SJCRH30 (cell line): ENCODE data around the gene UBE3B. TPM values are rescaled to one million over a fixed set of nuclear protein-coding genes. Genes with fewer than 3 reads are reported as not detected.

ENCODE experiments used
- DNase-seq, 2 experiments: peaks; one replicate each; pipeline ENCODE4 v3.0.0-alpha.2; 2015 to 2020
- H3K27ac ChIP-seq: fragments of 250-450 bp; sonication (Bioruptor Pico); 2 replicates; pipeline ENCODE4 v1.5.1; 2020; ENCODE audit warnings: mild to moderate bottlenecking, moderate library complexity
- H3K27me3 ChIP-seq: fragments of 250-450 bp; sonication (Bioruptor Pico); 2 replicates; pipeline ENCODE4 v1.5.1; 2020; ENCODE audit warnings: mild to moderate bottlenecking, moderate library complexity
- H3K36me3 ChIP-seq: fragments of 250-450 bp; sonication (Bioruptor Pico); 2 replicates; pipeline ENCODE4 v1.5.1; 2020; ENCODE audit warnings: mild to moderate bottlenecking, moderate library complexity
- H3K4me1 ChIP-seq: fragments of 250-450 bp; sonication (Bioruptor Pico); 2 replicates; pipeline ENCODE4 v1.5.1; 2020; ENCODE audit warnings: mild to moderate bottlenecking, moderate library complexity
- H3K4me3 ChIP-seq: fragments of 250-450 bp; sonication (Bioruptor Pico); 2 replicates; pipeline ENCODE4 v1.5.1; 2020; ENCODE audit warnings: mild to moderate bottlenecking, moderate library complexity
- H3K9me3 ChIP-seq: fragments of 250-450 bp; sonication (Bioruptor Pico); replicated peaks from 2 replicates; pipeline ENCODE4 v1.5.1; 2020; ENCODE audit warnings: mild to moderate bottlenecking, moderate library complexity
- total RNA-seq: library from RNA; depleted of rRNA; stranded (reverse); fragments of >200 nt; shearing (Covaris generic); gene quantifications from 2 replicates; pipeline ENCODE4 v1.2.3, GENCODE V29; 2014

Gene UBE3B
- total RNA-seq, 1 experiment from 2014 or later: 17.6 TPM

DNA sequence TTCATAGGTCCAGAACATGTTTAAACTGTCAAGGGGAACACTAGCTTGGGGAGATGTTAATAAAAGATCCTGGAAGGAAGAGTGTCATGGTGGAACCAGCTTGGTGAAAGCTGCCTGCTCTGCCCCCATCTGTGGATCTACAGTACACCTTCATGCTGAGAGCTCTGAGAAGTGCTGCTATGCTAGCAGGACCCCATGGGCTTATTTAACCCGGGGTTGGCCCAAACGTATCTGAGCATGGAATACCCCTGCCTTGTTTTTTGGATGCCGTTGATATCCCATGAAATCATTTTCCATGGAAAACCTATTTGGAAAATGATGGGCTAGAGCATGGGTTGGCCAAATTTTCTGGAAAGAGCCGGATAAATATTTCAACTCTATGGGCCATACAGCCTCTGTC is 14.2 kb downstream of the UBE3B start:
- no peak overlapping the region for H3K4me3 ChIP-seq
- no peak overlapping the region for H3K27ac ChIP-seq
- peaks cover 15% of the 10 kb centered on the region for H3K36me3 ChIP-seq
- no peaks in the 10 kb centered on the region for H3K9me3 ChIP-seq
- no peaks in the 10 kb centered on the region for H3K4me1 ChIP-seq
- DNase-seq: no peak
- H3K27me3 ChIP-seq: no peaks in the 10 kb centered on the region

- no peaks in the 10 kb centered on the region for H3K4me1 ChIP-seq
- no peaks in the 10 kb centered on the region for H3K27me3 ChIP-seq
- no peak overlapping the region for H3K27ac ChIP-seq
- peaks cover 15% of the 10 kb centered on the region for H3K36me3 ChIP-seq
- no peaks in the 10 kb centered on the region for H3K9me3 ChIP-seq
- no peak for DNase-seq
- no peak overlapping the region for H3K4me3 ChIP-seq
Measured at GRCh38 chr12:109492371-109492770, 14.9 kb downstream of the UBE3B start.

DNA sequence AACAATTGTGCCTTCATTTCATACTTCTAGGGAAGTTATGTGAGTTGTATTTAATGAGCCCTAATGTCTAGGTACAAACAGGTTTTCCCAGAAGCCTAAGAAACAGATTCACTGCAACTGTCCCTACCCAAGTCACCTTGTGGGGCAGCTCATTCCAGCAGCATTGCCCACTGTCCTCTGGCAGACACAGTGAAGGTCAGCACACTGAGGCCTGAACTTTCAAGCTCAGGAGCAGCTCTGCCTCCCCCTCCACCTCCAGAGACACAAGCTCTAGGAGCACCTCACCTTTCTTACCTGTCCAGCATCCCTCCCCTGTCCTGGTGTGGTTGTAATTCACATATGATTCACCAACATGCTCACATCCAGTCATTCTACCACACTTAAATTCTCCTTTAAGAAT is 15.7 kb downstream of the UBE3B start:
- DNase-seq: no peak
- Histone ChIP-seq H3K27ac (no peak overlapping the region), H3K9me3 (no peaks in the 10 kb centered on the region), H3K27me3 (no peaks in the 10 kb centered on the region), H3K36me3 (peaks cover 10% of the 10 kb centered on the region), H3K4me1 (no peaks in the 10 kb centered on the region), H3K4me3 (no peak overlapping the region)

- no peaks in the 10 kb centered on the region for H3K27me3 ChIP-seq
- H3K4me1 ChIP-seq: no peaks in the 10 kb centered on the region
- no peak for DNase-seq
- H3K4me3 ChIP-seq: no peak overlapping the region
- no peak overlapping the region for H3K27ac ChIP-seq
- H3K9me3 ChIP-seq: no peaks in the 10 kb centered on the region
- peaks cover 10% of the 10 kb centered on the region for H3K36me3 ChIP-seq
Measured at GRCh38 chr12:109493938-109494337, 16.5 kb downstream of the UBE3B start.

DNA sequence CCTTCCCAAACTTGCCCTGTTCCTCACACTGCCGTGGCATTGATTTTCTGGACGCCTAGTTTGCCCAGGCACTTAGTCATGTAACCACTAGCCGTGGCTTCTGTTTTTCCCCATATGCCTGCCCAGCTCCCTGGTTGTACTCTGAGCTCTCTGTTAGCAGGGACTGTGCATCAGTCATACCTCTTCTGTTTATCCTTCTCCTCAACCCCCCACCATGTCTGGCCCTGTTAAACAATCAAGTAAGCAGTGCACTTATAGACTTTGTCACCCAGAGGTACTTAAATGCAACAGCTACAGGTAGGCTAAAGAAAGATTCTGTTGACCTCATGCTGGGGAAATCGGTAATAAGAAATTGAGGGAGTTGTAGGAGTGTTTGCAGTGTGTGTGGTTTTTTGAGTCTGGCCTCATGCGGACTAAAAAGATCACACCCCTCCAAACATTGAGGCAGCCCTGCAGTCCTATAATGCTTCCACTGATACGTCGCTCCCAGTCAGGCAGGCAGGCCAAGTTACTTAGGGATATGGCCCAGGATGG is 17.0 kb downstream of the UBE3B start:
- DNase-seq: no peak
- no peaks in the 10 kb centered on the region for H3K27me3 ChIP-seq
- H3K4me3 ChIP-seq: no peak overlapping the region
- peaks cover 10% of the 10 kb centered on the region for H3K36me3 ChIP-seq
- H3K9me3 ChIP-seq: no peaks in the 10 kb centered on the region
- no peak overlapping the region for H3K27ac ChIP-seq
- no peaks in the 10 kb centered on the region for H3K4me1 ChIP-seq

DNA sequence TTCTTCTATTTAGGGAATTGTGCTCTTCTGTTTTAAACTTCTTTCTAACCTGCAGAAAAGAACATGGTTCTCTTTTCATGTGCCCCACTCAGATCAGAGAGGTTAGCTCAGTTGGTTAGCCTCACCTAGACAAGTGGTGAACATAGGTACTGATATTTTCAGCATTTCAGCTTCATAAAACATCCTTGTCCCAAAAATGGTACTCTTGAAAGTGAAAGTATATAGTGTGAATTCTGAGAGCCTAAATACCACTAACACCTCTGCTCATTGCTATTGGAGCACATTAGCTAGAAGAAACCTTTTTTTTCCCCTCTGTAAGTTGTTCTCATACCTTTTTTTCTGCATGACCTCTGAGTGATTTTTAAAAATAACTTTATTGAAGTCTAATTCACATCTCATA is 17.6 kb downstream of the UBE3B start:
- no peaks in the 10 kb centered on the region for H3K9me3 ChIP-seq
- no peak overlapping the region for H3K27ac ChIP-seq
- no peaks in the 10 kb centered on the region for H3K27me3 ChIP-seq
- DNase-seq: no peak
- H3K4me1 ChIP-seq: no peaks in the 10 kb centered on the region
- H3K4me3 ChIP-seq: no peak overlapping the region
- peaks cover 10% of the 10 kb centered on the region for H3K36me3 ChIP-seq

DNA sequence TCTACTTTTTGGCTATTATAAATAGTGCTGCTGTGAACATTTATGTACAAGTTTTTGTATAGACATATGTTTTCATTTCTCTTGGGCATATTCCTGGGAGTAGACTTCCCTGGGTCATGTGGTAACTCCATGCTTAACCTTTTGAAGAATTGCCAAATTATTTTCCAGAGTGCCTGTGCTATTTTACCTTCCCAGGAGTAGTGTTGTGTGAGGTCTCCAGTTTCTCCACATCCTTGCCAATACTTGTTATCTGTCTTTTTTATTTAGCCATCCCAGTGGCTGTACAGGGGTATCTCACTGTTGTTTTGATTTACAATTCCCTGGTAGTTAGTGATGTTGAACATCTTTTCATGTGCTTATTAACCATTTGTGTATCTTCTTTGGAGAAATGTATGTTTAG is 18.9 kb downstream of the UBE3B start:
- Histone ChIP-seq H3K9me3 (no peaks in the 10 kb centered on the region), H3K27ac (no peak overlapping the region), H3K4me1 (no peaks in the 10 kb centered on the region), H3K36me3 (peaks cover 10% of the 10 kb centered on the region), H3K27me3 (no peaks in the 10 kb centered on the region), H3K4me3 (no peak overlapping the region)
- no peak for DNase-seq

DNA sequence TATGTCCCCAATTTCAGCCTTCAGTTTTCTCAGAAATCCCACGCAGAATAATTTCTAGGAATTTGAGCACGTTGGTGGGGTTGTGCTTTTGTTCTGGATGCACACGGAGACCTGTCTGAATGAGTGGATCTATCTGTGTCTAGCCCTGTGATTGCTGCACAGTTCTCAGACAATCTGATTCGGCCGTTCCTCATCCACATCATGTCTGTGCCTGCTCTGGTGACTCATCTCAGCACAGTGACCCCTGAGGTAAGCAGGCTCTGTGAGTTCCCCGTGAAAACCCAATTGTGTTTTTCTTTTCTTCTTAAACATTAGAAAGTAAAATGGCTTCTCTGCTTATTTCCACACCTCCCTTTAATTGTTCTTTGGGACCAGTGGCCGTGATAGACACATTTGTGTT is 20.2 kb downstream of the UBE3B start:
- Histone ChIP-seq H3K9me3 (no peaks in the 10 kb centered on the region), H3K4me3 (no peak overlapping the region), H3K36me3 (peaks cover 4% of the 10 kb centered on the region), H3K27ac (no peak overlapping the region), H3K27me3 (no peaks in the 10 kb centered on the region), H3K4me1 (peaks cover 3% of the 10 kb centered on the region; the same call in 1 of the 2 replicates)
- no peak for DNase-seq

- no peak overlapping the region for H3K4me3 ChIP-seq
- no peak overlapping the region for H3K27ac ChIP-seq
- H3K4me1 ChIP-seq: peaks cover 25% of the 10 kb centered on the region; the same call in 1 of the 2 replicates
- H3K27me3 ChIP-seq: no peaks in the 10 kb centered on the region
- H3K9me3 ChIP-seq: no peaks in the 10 kb centered on the region
- peaks cover 5% of the 10 kb centered on the region; the same call in 1 of the 2 replicates for H3K36me3 ChIP-seq
- DNase-seq: no peak
Measured at GRCh38 chr12:109500406-109501185, 23.2 kb downstream of the UBE3B start.

DNA sequence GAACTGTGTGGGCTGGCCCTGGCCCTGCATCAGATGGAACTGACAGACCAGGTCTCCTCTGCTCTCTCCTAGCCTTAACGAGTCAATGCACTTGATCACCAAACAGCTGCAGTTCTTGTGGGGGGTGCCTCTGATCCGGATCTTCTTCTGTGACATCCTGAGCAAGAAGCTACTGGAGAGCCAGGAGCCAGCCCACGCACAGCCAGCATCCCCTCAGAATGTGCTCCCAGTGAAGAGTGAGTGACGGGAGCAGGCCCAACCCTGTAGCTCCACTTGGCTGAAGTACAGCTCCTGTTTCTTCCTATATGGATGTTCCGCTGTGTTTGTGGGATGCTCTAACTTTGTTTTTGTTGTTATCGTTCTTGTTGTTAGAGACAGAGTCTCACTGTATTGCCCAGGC is 23.9 kb downstream of the UBE3B start:
- H3K36me3 ChIP-seq: peaks cover 5% of the 10 kb centered on the region
- H3K9me3 ChIP-seq: no peaks in the 10 kb centered on the region
- no peak for DNase-seq
- peaks cover 25% of the 10 kb centered on the region; the same call in 1 of the 2 replicates for H3K4me1 ChIP-seq
- no peak overlapping the region for H3K27ac ChIP-seq
- no peak overlapping the region for H3K4me3 ChIP-seq
- H3K27me3 ChIP-seq: no peaks in the 10 kb centered on the region

GRCh38 chr12:109502332-109502731 is 24.9 kb downstream of the UBE3B start:
- H3K4me1 ChIP-seq: peaks cover 25% of the 10 kb centered on the region; the same call in 1 of the 2 replicates
- no peak for DNase-seq
- no peaks in the 10 kb centered on the region for H3K9me3 ChIP-seq
- H3K27me3 ChIP-seq: no peaks in the 10 kb centered on the region
- no peak overlapping the region for H3K4me3 ChIP-seq
- peaks cover 5% of the 10 kb centered on the region for H3K36me3 ChIP-seq
- H3K27ac ChIP-seq: no peak overlapping the region

GRCh38 chr12:109503611-109504010 is 26.2 kb downstream of the UBE3B start:
- peaks cover 5% of the 10 kb centered on the region for H3K36me3 ChIP-seq
- peaks cover 25% of the 10 kb centered on the region; the same call in 1 of the 2 replicates for H3K4me1 ChIP-seq
- no peaks in the 10 kb centered on the region for H3K9me3 ChIP-seq
- H3K27ac ChIP-seq: peak overlapping the region; percentile 64
- DNase-seq: peak; percentile 23 to 76
- H3K4me3 ChIP-seq: no peak overlapping the region
- no peaks in the 10 kb centered on the region for H3K27me3 ChIP-seq

GRCh38 chr12:109504068-109504467 is 26.6 kb downstream of the UBE3B start:
- Histone ChIP-seq H3K9me3 (no peaks in the 10 kb centered on the region), H3K27me3 (no peaks in the 10 kb centered on the region), H3K36me3 (peaks cover 5% of the 10 kb centered on the region), H3K27ac (peak overlapping the region; percentile 64), H3K4me3 (no peak overlapping the region), H3K4me1 (peaks cover 25% of the 10 kb centered on the region; the same call in 1 of the 2 replicates)
- peak; percentile 79 to 86 for DNase-seq

DNA sequence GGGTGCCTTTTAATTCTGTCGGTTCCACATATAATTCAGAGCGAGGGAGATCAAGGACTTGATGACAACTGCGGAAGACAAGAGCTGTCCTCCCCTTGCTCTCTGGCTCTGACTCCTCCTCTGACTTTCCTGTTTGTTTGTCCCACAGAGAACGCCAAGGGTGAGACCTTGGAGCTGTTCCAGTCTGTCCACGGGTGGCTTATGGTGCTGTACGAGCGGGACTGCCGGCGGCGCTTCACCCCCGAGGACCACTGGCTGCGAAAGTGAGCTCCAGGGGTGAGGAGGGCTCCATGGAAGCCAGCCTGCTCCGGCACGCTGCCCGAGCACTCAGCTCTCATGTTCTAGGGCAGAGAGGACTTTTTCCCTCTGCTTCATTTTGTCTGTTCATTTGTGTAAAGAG is 32.8 kb downstream of the UBE3B start:
- no peak for DNase-seq
- Histone ChIP-seq H3K4me1 (peaks cover 3% of the 10 kb centered on the region; the same call in 1 of the 2 replicates), H3K27ac (no peak overlapping the region), H3K9me3 (no peaks in the 10 kb centered on the region), H3K36me3 (peaks cover 6% of the 10 kb centered on the region), H3K4me3 (no peak overlapping the region), H3K27me3 (no peaks in the 10 kb centered on the region)

DNA sequence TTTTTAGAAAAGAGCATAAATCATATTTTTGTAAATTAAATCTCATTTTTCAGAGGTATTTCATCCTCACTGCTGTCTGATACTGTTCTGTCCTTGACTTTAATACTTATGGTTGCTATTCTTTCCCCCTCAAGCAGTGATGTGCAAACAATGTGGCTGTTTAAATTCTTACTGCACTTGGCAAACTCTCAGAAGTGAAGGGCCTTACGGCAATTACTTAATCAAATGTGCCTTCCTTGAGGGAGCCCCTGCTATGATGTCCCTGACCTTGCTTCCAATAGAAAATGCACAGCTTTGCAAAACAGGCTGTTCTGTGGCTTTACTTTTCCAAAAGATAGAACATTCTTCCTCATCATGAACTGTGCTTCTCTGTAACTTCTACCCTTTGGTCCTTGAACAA is 35.2 kb downstream of the UBE3B start:
- H3K9me3 ChIP-seq: no peaks in the 10 kb centered on the region
- no peak for DNase-seq
- H3K4me3 ChIP-seq: no peak overlapping the region
- peaks cover 12% of the 10 kb centered on the region for H3K4me1 ChIP-seq
- peaks cover 4% of the 10 kb centered on the region for H3K36me3 ChIP-seq
- H3K27me3 ChIP-seq: no peaks in the 10 kb centered on the region
- no peak overlapping the region for H3K27ac ChIP-seq

DNA sequence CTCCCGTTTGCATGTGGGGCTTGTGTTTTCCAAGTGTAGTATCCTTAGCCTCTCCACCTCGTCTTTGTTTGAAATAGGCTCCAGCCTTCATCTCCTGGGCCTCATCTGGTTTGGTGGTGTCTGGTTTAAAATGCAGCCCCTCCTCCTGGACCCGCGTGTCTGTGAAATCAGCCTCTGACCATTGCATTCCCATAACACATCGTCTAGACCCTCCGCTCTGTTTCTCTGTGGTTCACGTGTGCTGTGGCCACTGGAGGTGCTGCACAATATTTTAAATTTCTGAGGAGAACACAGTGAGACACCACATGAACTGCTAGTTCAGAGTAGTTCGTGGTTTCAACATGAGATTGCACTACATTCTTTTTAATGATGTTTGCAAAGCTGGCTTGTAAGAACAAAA is 35.6 kb downstream of the UBE3B start:
- Histone ChIP-seq H3K27me3 (no peaks in the 10 kb centered on the region), H3K36me3 (peaks cover 4% of the 10 kb centered on the region), H3K27ac (no peak overlapping the region), H3K4me1 (peaks cover 17% of the 10 kb centered on the region), H3K9me3 (no peaks in the 10 kb centered on the region), H3K4me3 (no peak overlapping the region)
- no peak for DNase-seq
